ENCODE results near the gene TRIOBP. TPM values are rescaled to one million over a fixed set of nuclear protein-coding genes. Genes with fewer than 3 reads are reported as not detected.

The TRIOBP gene
- total RNA-seq, 4 donors from 2014 or later: 45.3 to 86.4 (median 65.1) TPM

- 83 to 86% methylated on average over 10 of the region's 10 CpGs for WGBS, 2 donors
These were observed 61.8 kb downstream of the TRIOBP start for GRCh38 chr22:37758694-37759093.

GRCh38 chr22:37759281-37759680, 62.4 kb downstream of the TRIOBP start:
- no peak overlapping the region for H3K4me3 ChIP-seq (ENCODE audit: low read depth, poor library complexity, severe bottlenecking)
- DNase-seq (ENCODE audit: low spot score in 2 of 2): no peak
- intact Hi-C loops (cut with DNase I; ENCODE audit: low total_unique reads): no loop called here
- TF ChIP-seq CTCF (IDR thresholded peaks at IDR 0.05) (no peak), POLR2A (IDR thresholded peaks at IDR 0.05) (no peak)
- WGBS, 2 donors: 82 to 90% methylated on average over 10 to 11 of the region's 11 CpGs

More at GRCh38 chr22:37758694-37759093, 61.8 kb downstream of the TRIOBP start:
- H3K4me3 ChIP-seq (ENCODE audit: low read depth, poor library complexity, severe bottlenecking): no peak overlapping the region
- TF ChIP-seq CTCF (IDR thresholded peaks at IDR 0.05) (no peak), POLR2A (IDR thresholded peaks at IDR 0.05) (no peak)
- intact Hi-C loops (cut with DNase I; ENCODE audit: low total_unique reads): no loop called here
- no peak for DNase-seq (ENCODE audit: low spot score in 2 of 2)

- TF ChIP-seq POLR2A (IDR thresholded peaks at IDR 0.05): no peak
- no peak for TF ChIP-seq CTCF (IDR thresholded peaks at IDR 0.05)
- DNase-seq (ENCODE audit: low spot score in 2 of 2): no peak
- 95 to 99% methylated on average over 3 of the region's 3 CpGs for WGBS, 2 donors
- no peak overlapping the region for H3K4me3 ChIP-seq (ENCODE audit: low read depth, poor library complexity, severe bottlenecking)
- intact Hi-C loops (cut with DNase I; ENCODE audit: low total_unique reads): no loop called here
These were observed 63.3 kb downstream of the TRIOBP start for GRCh38 chr22:37760152-37760551.

- DNase-seq (ENCODE audit: low spot score in 2 of 2): no peak
- intact Hi-C loops (cut with DNase I; ENCODE audit: low total_unique reads): no loop called here
- no peak overlapping the region for H3K4me3 ChIP-seq (ENCODE audit: low read depth, poor library complexity, severe bottlenecking)
- TF ChIP-seq CTCF (IDR thresholded peaks at IDR 0.05) (no peak), POLR2A (IDR thresholded peaks at IDR 0.05) (no peak)
- 39 to 53% methylated on average over 10 of the region's 10 CpGs for WGBS, 2 donors
These were observed 65.6 kb downstream of the TRIOBP start for GRCh38 chr22:37762389-37762836.

GRCh38 chr22:37763012-37763411, 66.2 kb downstream of the TRIOBP start:
- H3K4me3 ChIP-seq (ENCODE audit: low read depth, poor library complexity, severe bottlenecking): no peak overlapping the region
- TF ChIP-seq CTCF (IDR thresholded peaks at IDR 0.05): no peak
- TF ChIP-seq POLR2A (IDR thresholded peaks at IDR 0.05): no peak
- intact Hi-C loops (cut with DNase I; ENCODE audit: low total_unique reads): no loop called here
- WGBS, 2 donors: 77 to 86% methylated on average over 8 to 9 of the region's 9 CpGs
- no peak for DNase-seq (ENCODE audit: low spot score in 2 of 2)

- DNase-seq (ENCODE audit: low spot score in 2 of 2): no peak
- no peak overlapping the region for H3K4me3 ChIP-seq (ENCODE audit: low read depth, poor library complexity, severe bottlenecking)
- 89 to 92% methylated on average over 16 of the region's 16 CpGs for WGBS, 2 donors
- intact Hi-C loops (cut with DNase I; ENCODE audit: low total_unique reads): no loop called here
- TF ChIP-seq POLR2A (IDR thresholded peaks at IDR 0.05) (no peak), CTCF (IDR thresholded peaks at IDR 0.05) (no peak)
These were observed 66.8 kb downstream of the TRIOBP start for GRCh38 chr22:37763652-37764051.
